Gastrocnemius medialis (tissue), 4 donors: ENCODE measurements around the gene CENPP. TPM values are rescaled to one million over a fixed set of nuclear protein-coding genes. Genes with fewer than 3 reads are reported as not detected.
"Not testable (repeated sequence)": the region's sequence is repeated elsewhere in the genome, so short reads cannot be mapped to it uniquely, and the experiment has no call there.

Source experiments
- ATAC-seq, 2 donors: fragments of 150-250 bp; one replicate each; pipeline ENCODE4 v1.9.1; 2016
- DNase-seq, 2 donors: peaks; one replicate each; pipeline ENCODE4 v3.0.0-alpha.2; 2019
- H3K27ac ChIP-seq, 4 donors: fragments of 200-600 bp; sonication (generic); 1 replicate in 1 of 4; 2 replicates in 3 of 4; pipeline ENCODE4 v1.5.1; 2016 to 2018; ENCODE audit warnings: mild to moderate bottlenecking in 2 of 4, moderate library complexity in 1 of 4
- H3K27me3 ChIP-seq, 3 donors: fragments of 200-600 bp; sonication (generic) in 2 of 3; 1 replicate in 1 of 3; 2 replicates in 2 of 3; pipeline versions ENCODE4 v1.5.1 to v1.6.0; 2016 to 2019; ENCODE audit warnings: mild to moderate bottlenecking in 1 of 3, moderate library complexity in 1 of 3
- H3K36me3 ChIP-seq, 2 donors: fragments of 200-600 bp; sonication (generic) in 1 of 2; one replicate each; pipeline ENCODE4 v1.5.1; 2017 to 2018
- H3K4me1 ChIP-seq, 2 donors: fragments of 200-600 bp; sonication (generic) in 1 of 2; one replicate each; pipeline ENCODE4 v1.5.1; 2016 to 2017; ENCODE audit warnings: mild to moderate bottlenecking in 2 of 2
- H3K4me3 ChIP-seq, 4 donors: fragments of 200-600 bp; sonication (generic) in 3 of 4; 1 replicate in 1 of 4; 2 replicates in 3 of 4; pipeline ENCODE4 v1.5.1; 2016 to 2019; ENCODE audit warnings: mild to moderate bottlenecking in 2 of 4
- H3K9me3 ChIP-seq, 3 donors: fragments of 200-600 bp; sonication (generic) in 2 of 3; 1 replicate in 1 of 3; 2 replicates in 2 of 3; pipeline ENCODE4 v1.5.1; 2016 to 2019
- CTCF ChIP-seq, 5 experiments: fragments of 450-650 bp in 3 of 5; fragments of 200-600 bp in 2 of 5; sonication (generic) in 2 of 5; IDR thresholded peaks in 4 of 5; conservative IDR thresholded peaks in 1 of 5; 1 replicate in 4 of 5; 2 replicates in 1 of 5; pipeline ENCODE4 v1.5.1; 2016 to 2019; ENCODE audit warnings: antibody characterized with exemption in 5 of 5, mild to moderate bottlenecking in 3 of 5, moderate library complexity in 3 of 5
- POLR2A ChIP-seq, 2 donors: fragments of 450-650 bp; IDR thresholded peaks; one replicate each; pipeline ENCODE4 v1.6.1; 2017; ENCODE audit warnings: antibody characterized with exemption in 2 of 2, mild to moderate bottlenecking in 2 of 2, moderate library complexity in 2 of 2
- in situ Hi-C, 4 donors: fragments of 200-750 bp; cut with MboI; loops; one replicate each; pipeline versions ENCODE4 v1.15.0 to v1.8.0; 2017; ENCODE audit warnings: low sequenced_read_pairs in 4 of 4
- intact Hi-C: fragments of 100-400 bp; cut with DNase I; formaldehyde crosslinking; loops from one replicate; pipeline ENCODE4 v1.15.1; 2023; ENCODE audit warnings: low total_unique reads
- total RNA-seq, 4 donors: library from RNA; depleted of rRNA; stranded (reverse); fragments of >200 nt; gene quantifications; one replicate each; pipeline versions ENCODE4 v1.1.0 to v1.2.3, GENCODE V29; 2016

The CENPP gene
- total RNA-seq, 4 donors from 2014 or later, result 1.8 to 11.5 (median 8.7) TPM

DNA sequence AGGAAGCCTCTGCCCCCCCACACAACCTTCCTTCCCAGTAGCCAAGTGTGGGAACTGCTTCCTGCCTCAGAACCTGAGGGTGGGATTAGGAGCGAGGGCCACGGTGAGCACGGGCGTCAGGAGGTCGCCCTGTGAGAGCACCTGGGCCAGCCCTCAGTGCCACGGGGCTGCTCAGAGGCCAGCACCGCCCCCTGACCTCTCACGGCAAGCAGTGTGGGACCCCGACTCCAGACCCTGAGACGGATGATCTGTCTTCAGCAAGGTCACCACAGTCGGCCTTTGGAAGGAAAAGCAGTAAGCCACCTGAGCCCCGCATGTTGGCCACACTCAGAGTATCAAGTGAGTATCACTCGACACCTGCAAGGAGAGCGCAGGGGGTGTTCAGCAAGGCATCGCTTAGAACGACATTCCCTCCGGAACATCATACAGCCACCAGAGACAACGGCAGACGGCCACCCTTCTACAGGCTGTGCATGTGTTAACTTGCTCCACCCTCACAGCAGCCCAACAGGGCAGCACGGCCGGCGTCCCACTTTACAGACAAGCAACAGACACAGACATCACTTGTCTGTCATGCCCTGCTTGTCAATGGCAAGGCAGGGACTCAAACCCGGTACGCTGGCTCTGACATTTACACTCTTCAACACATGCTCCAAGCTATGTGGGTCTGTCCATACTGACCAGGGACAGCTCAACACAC is 294.0 kb downstream of the CENPP start:
- H3K27ac ChIP-seq, result no peak overlapping the region
- ATAC-seq (no peak), DNase-seq (no peak)
- in situ Hi-C loops, result loop anchor here in 1 of 4 donors (25.0 kb wide), 1 partner anchor 107 kb away; no protein-coding TSS in a partner anchor
- H3K9me3 ChIP-seq, result no peaks in the 10 kb centered on the region
- no peaks in the 10 kb centered on the region for H3K27me3 ChIP-seq
- peaks cover 0 to 11% of the 10 kb centered on the region in 2 donors for H3K36me3 ChIP-seq
- TF ChIP-seq CTCF (IDR thresholded peaks at IDR 0.05 in 4 of 5, conservative IDR thresholded peaks at IDR 0.05 in 1 of 5), result no peak
- no peak for TF ChIP-seq POLR2A (IDR thresholded peaks at IDR 0.05)
- no peak overlapping the region for H3K4me3 ChIP-seq
- peaks cover 0 to 11% of the 10 kb centered on the region in 2 donors for H3K4me1 ChIP-seq
- intact Hi-C loops, result loop anchor here (5.0 kb wide), 1 partner anchor 87 kb away; no protein-coding TSS in a partner anchor

GRCh38 chr9:92620845-92621244 is 295.1 kb downstream of the CENPP start:
- Histone ChIP-seq H3K4me1 (peaks cover 0 to 11% of the 10 kb centered on the region in 2 donors), H3K27me3 (no peaks in the 10 kb centered on the region), H3K9me3 (no peaks in the 10 kb centered on the region), H3K27ac (no peak overlapping the region), H3K36me3 (peaks cover 0 to 6% of the 10 kb centered on the region in 2 donors), H3K4me3 (no peak overlapping the region)
- DNase-seq (no peak), ATAC-seq (no peak)
- in situ Hi-C loops (loop anchor here in 1 of 4 donors (25.0 kb wide), 1 partner anchor 109 kb away; no protein-coding TSS in a partner anchor), intact Hi-C loops (no loop called here)
- TF ChIP-seq POLR2A (IDR thresholded peaks at IDR 0.05), result no peak
- TF ChIP-seq CTCF (IDR thresholded peaks at IDR 0.05 in 4 of 5, conservative IDR thresholded peaks at IDR 0.05 in 1 of 5), result no peak

GRCh38 chr9:92623936-92624335 is 298.2 kb downstream of the CENPP start:
- H3K27me3 ChIP-seq, H3K4me1 ChIP-seq, intact Hi-C loops, DNase-seq, H3K27ac ChIP-seq, H3K9me3 ChIP-seq, H3K4me3 ChIP-seq, ATAC-seq, H3K36me3 ChIP-seq: not testable (repeated sequence)
- in situ Hi-C loops, result loop anchor here in 1 of 4 donors (25.0 kb wide), 1 partner anchor 112 kb away; no protein-coding TSS in a partner anchor

GRCh38 chr9:92626484-92626883 is 300.7 kb downstream of the CENPP start:
- Histone ChIP-seq H3K9me3 (no peaks in the 10 kb centered on the region), H3K27ac (no peak overlapping the region), H3K36me3 (peaks cover 0 to 14% of the 10 kb centered on the region in 2 donors), H3K27me3 (no peaks in the 10 kb centered on the region), H3K4me3 (no peak overlapping the region), H3K4me1 (no peaks in the 10 kb centered on the region)
- in situ Hi-C loops, result loop anchor here in 2 of 4 donors (25.0 kb wide), 3 partner anchors 164 to 489 kb away; partner anchors contain the start of genes CENPP (in 1 of the 2) and NOL8 (in 1 of the 2)
- intact Hi-C loops, result no loop called here
- ATAC-seq, result no peak
- DNase-seq, result no peak
- TF ChIP-seq POLR2A (IDR thresholded peaks at IDR 0.05) (no peak), CTCF (IDR thresholded peaks at IDR 0.05 in 4 of 5, conservative IDR thresholded peaks at IDR 0.05 in 1 of 5) (no peak)

DNA sequence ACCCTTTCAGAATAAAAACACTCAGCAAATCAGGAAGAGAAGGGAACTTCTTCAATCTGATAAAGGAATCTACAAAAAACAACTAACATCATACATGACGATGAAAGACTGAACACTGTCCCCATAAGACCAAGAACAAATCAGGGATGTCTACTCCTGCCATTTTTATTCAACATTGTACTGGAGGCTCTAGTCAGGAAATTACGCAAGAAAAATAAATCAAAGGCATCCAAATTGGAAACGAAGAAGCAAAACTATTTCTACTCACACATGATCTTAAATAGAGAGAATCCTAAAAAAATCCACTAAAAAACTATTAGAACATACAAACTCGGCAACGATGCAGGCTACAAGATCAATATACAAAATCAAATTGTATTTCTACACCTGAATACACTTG is 301.9 kb downstream of the CENPP start:
- intact Hi-C loops (no loop called here), in situ Hi-C loops (loop anchor here in 2 of 4 donors (25.0 kb wide), 3 partner anchors 165 to 490 kb away; partner anchors contain the start of genes CENPP (in 1 of the 2) and NOL8 (in 1 of the 2))
- no peaks in the 10 kb centered on the region for H3K9me3 ChIP-seq
- no peak for ATAC-seq
- peaks cover 0 to 26% of the 10 kb centered on the region in 2 donors for H3K36me3 ChIP-seq
- H3K4me1 ChIP-seq, result no peaks in the 10 kb centered on the region
- no peaks in the 10 kb centered on the region for H3K27me3 ChIP-seq
- no peak for DNase-seq
- TF ChIP-seq CTCF (IDR thresholded peaks at IDR 0.05 in 4 of 5, conservative IDR thresholded peaks at IDR 0.05 in 1 of 5) (no peak), POLR2A (IDR thresholded peaks at IDR 0.05) (no peak)
- H3K27ac ChIP-seq, result no peak overlapping the region
- H3K4me3 ChIP-seq, result no peak overlapping the region
